ENCODE measurements around the gene NSL1.
A peak's percentile ranks its signal among the peaks of the same experiment; 100 is the strongest.
"Not testable (repeated sequence)": the region's sequence is repeated elsewhere in the genome, so short reads cannot be mapped to it uniquely, and the experiment has no call there.

The NSL1 gene, protein sequence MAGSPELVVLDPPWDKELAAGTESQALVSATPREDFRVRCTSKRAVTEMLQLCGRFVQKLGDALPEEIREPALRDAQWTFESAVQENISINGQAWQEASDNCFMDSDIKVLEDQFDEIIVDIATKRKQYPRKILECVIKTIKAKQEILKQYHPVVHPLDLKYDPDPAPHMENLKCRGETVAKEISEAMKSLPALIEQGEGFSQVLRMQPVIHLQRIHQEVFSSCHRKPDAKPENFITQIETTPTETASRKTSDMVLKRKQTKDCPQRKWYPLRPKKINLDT

DNA sequence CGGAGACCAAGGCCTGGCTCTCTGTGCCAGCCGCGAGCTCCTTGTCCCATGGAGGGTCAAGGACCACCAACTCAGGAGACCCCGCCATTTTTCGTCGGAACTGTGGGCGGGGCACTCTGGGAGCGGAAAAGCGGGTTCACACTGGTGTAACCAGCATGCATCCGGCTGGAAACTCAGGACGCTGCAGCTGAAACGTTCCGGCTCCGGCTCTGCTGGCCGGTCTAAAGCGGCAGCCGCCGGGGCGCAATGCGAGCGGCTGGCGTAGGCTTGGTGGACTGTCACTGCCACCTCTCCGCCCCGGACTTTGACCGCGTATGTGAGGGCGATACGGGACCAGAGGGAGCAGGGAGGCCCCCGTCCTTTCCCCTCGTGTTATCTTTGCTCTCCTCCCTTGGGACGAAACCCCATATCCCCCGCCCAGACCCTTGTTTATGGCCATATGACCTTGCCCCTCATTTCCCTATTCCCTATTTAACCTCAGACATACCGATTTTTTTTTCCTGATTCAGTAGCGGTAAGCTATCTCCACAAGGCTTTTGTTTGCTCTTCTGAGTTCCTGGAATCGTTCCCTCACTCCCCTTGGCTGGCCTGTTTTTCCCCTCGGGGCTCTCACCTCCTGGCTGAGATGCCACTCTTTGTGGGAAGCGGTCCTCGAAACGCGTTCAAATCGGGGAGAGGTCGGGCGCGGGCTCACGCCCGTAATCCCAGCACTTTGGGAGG is at the start of gene NSL1, which contains the start of gene TATDN3:
NSL1 (minus strand) TSS at position 102 of the 720 bp plus-strand sequence; CDS start at position 88, 14 bp downstream.
TATDN3 (plus strand) TSS at position 219 of the 720 bp plus-strand sequence; CDS start at position 247, 28 bp downstream.
- peak; percentile 78 for DNase-seq

DNA sequence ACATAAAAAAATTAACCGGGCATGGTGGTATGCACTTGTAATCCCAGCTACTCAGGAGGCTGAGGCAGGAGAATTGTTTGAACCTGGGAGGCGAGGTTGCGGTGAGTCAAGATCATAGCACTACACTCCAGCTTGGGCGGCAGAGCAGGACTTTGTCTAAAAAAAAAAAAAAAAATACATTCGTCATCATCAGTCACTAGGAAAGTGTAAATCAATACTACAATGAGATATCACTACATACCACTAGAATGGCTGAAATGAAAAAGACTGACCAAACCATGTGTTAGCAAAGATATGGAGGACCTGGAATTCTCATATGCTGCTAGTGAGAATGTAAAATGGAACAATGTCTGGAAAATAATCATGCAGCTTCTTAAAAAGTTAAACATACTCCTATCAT is 46.6 kb upstream of the NSL1 start:
- no peak for DNase-seq

DNA sequence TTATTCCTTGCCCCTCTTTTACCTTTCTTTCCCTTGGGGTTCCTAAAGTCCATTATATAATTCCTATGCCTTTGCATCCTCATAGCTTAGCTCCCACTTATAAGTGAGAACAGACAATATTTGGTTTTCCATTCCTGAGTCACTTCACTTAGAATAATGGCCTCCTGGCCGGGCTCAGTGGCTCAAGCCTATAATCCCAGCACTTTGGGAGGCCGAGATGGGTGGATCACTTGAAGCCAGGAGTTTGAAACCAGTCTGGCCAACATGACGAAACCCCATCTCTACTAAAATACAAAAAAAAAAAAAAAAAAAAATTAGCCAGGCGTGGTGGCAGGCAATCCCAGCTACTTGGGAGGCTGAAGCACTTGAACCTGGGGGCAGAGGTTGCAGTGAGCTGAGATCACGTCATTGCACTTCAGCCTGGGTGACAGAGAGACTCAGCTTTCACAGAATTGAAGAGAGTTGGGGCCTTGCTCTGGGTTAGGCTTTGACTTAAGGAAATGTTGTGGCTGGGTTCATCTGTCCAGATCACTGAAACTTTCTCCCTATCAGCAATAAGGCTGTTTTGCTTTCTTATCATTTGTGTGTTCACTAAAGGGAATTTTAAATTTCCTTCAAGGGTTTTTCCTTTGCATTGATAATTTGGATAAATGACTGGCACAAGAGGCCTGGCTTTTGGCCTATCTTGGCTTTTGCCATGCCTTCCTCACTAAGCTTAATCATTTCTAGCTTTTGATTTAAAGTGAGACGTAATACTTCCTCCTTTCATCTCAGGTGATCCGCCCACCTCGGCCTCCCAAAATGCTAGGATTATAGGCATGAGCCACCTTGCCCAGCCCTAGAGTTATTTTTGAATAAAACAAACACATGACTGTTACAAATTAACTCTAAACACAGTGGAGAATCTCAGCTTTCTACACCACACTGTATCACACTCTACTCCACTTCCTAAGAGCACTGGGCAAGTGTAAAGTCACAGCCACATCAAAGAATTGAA is 41.9 kb upstream of the NSL1 start:
- not testable (repeated sequence) for DNase-seq

DNA sequence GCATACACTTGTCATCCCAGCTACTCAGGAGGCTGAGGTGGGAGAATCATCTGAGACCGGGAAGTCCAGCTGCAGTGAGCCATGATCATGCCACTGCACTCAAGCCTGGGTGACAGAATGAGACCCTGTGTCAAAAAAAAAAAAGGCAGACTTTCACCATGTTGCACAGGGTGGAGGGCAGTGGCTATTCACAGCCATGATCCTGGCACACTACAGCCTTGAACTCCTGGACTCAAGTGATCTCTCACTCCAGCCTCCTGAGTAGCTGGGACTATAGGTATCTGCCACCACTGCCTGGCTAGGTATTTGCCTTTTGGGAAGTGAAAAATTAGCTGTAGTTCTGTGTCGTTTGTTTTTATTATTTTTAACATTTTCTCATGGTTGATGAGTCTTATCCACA is 36.8 kb upstream of the NSL1 start:
- DNase-seq = no peak

DNA sequence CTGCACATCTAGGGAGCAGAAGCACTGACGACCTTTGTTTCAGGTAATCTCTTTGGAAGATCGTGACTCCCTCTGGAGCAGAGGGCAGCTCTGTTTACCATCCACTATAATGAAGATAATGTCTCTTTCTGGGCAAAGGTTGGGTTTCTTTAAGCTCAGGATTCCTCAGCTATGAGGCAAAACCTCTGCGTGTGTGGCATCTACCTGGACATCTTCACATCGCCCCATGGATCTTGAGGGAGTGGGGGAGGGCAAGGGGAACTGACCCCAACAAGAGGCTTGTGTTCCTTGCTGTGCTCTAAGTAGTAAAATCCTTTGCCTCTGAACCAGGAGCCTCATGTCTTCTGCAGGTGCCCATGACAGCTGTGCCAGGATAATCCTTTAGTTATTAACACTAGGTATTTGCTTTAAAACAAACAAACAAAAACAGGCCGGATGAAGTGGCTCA is 36.3 kb upstream of the NSL1 start:
- no peak for DNase-seq

DNA sequence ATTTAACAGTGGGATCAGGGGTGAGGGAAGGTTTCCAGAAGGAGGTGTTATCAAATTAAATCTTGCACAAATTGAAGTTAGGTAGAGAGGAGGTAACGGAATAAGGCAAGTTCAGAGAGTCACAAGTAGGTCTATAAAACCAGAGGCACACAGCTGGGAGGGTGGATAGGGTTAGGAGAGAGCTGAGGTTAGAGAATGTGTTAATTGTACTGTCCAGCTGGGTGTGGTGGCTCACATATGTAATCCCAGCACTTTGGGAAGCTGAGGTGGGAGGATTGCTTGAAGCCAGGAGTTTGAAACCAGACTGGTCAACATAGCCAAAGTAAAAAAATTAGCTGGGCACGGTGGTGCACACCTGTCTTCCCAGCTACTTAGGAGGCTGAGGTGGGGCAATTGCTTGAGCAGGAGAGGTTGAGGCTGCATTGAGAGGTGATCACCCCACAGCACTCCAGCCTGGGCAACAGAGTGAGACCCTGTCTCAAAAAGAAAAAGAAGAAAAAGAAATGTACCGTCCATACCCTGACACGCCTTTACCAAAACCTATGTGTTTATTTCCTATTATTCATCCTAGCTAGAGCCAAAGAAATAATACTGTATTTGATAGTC is 35.7 kb upstream of the NSL1 start:
- DNase-seq = no peak

DNA sequence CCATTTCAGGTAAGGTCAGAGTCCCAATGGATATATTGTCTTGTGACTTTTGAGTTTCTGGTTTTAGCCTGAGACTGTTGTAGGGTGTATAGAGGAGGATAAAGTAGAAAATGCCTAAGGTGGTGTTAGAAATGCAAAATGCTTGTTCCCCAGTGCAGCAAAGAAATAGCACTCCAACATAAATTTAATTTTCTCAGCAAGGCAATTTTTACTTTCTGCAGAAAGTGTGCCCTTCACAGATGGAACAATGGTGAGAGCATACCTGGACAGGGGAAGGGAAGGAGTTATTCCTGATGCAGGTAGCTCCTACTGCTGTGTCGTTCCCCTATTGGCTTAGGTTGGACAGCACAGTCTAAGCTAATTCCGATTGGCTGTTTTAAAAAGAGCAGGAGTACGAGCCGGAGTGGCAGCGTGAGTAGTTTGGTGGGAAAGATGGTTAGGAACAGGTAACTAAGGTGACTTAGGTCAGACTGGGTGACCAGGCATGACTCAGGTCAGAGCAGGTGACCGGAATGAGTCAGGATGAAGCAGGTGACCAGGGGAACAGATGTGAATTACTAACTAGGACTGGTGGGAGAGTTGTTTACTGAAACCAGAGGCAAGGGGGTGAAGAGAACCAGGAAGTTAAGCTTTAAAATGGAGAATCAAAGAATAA is 34.3 kb upstream of the NSL1 start:
- no peak for DNase-seq

DNA sequence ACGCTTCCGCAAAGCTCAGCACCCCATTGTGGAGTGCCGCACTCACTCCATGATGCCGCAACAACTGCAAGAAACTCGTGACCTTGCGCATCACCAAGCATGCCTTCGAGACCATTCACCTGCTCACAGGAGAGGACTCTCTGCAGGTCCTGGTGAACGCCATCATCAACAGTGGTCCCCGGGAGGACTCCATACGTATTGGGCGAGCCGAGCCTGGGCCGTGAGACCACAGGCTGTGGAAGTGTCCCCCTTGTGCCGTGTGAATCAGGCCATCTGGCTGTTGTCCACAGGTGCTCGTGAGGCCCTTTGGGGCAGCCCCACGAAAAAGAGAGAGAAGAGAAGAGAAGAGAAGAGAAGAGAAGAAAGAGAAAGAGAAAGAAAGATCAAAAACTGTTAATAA is 32.6 kb upstream of the NSL1 start:
- DNase-seq = no peak

DNA sequence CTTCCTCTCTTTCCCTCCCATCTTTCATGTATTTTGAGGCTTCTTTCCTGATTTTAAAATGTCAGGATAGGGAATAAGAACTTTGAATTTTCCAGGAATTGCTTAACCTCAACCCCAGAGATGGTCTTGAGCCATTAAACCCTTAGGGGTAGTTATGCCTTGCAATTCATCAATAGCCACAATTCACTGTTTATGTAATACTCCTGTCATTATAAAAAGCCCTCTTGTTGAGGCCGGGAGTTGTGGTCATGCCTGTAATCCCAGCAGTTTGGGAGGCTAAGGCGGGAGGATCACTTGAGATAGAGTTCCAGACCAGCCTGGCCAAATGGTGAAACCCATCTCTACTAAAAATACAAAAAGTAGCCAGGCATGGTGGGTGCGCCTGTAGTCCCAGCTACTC is 31.4 kb upstream of the NSL1 start:
- no peak for DNase-seq

DNA sequence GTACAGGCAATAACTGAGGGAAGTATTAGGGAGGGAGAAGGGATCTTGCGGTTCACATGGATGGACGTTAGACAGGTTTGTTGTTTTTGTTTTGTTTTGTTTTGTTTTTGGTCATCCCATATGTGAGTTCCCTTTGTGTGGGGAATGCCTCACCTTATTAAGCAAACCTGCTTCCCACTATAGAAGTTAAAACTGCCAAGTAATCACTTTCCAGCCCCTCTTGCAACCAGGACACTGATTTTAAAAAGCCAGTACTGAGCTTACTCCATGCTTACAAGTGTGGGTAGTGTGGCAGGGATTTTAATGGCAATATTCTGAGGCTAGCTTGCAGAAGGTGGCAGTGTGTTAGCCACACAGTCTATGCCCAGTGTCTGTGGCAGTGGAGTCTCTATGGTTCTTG is 29.4 kb upstream of the NSL1 start:
- no peak for DNase-seq

DNA sequence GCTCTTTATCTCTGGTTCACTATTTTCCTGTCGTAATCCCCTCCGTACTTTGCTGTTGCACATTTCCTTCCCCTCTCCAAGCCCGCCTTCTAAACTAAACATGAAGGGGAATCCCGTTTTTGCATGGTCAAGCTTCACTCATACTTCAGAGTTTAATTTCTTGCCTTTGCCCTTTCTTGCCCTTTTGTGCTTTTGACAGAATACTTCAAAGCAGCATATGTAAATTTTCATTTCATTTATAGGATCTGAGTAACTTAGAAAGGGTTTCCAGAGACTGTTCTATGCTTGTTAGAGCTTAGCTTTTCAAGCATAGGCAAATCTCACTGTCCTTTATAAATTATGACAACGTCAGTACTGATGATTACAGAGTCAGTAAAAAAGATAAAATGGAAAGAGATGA is 28.1 kb upstream of the NSL1 start:
- no peak for DNase-seq

DNA sequence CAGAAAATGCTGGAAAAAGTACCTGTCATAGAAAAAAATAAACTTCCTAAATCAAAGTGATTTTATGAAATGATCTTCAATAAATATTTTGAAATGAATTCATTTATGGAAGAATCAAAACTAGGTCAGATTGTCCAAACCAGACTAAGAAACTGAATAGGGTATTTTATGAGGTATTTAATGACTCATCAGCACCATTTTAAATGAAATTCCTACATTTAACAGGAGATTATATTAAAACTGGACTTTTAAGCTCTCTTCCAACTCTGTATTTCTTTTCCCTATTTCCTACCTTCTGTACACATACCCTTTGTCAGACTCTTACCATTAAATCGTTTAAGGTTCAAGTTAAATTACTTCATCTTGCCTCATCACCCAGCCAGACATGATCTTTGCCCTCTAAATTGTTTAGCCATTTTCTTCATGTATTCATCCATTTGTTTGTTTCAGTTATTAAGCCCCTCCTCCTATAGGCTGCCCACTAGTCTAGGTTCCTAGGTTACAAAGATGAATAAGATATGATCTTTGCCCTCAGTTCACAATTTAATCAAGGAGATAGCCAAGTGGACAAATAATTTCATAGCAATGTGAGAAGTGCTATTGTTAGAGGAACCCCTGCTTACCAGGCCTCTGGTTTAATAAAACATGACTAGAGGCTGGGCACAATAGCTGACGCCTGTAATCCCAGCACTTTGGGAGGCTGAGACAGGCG is 25.1 kb upstream of the NSL1 start:
- DNase-seq = no peak

DNA sequence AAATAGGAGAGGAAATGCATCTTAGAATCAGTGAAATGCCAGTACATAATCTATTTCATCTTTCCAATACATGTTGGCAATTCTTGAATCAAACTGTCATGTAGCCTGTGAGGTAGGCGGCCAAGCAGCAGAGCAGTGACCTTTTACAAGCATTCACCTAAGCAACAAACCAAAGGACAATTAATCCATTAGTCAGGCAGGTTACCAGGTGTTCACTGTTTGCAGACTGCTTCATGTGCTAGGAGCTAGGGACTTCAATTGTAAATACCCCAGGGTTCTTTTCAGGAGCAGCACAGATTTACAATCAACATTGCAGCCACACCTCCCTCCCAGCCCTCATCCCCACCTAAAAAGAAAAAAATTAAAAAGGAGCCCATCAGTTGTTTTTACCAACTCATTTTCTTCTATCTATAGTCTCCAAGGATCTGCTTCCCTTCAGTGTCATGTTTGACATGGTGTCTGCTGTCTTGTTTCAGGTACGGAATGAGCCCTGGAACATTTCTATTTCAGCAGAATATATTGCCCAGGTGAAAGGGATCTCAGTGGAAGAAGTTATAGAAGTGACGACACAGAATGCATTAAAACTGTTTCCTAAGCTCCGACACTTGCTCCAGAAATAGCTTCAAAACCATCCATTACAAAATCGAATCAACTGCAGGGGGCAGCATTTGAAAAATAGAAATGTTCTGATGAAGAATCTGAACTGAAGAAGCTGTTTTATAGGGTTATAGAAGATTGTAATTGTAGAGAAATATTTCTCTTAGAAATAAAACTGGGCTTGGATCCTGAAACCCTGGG is 23.2 kb upstream of the NSL1 start:
- peak; percentile 19 for DNase-seq

DNA sequence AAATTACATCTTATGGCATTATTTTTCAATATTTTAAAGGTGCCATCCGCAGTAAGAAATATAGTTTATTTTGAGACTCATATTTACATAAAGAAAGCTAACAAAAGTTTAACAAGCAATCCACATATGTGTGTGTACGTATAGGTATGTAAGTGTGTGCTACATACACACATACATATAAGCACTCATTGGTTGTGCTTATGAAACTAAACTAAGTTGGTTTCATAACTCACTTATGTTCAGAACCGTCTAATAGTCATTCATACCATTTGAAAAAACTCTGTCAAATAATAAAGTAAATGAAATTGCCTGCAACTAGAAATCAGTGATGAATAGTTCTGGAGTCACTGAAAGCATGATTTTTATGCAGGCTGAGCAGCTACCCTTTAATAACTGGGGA is 14.2 kb upstream of the NSL1 start:
- no peak for DNase-seq

DNA sequence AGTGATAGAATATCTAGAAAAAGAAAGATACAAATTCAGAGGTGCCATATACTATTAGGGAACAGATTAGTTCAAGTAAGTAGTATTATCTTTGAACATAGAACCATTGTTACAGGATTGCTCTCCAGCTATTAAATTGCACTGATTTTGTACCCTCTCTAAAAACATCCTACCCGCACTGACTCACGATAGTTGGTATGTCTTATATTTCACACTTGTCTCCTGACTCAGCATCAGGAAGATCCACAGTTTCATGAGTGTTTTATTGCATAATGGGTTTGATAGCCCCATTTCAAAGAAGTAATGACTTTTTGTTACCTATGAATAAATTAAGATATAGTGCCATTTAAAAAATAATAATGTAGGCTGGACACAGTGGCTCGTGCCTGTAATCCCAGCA is 6.1 kb upstream of the NSL1 start:
- DNase-seq = no peak

DNA sequence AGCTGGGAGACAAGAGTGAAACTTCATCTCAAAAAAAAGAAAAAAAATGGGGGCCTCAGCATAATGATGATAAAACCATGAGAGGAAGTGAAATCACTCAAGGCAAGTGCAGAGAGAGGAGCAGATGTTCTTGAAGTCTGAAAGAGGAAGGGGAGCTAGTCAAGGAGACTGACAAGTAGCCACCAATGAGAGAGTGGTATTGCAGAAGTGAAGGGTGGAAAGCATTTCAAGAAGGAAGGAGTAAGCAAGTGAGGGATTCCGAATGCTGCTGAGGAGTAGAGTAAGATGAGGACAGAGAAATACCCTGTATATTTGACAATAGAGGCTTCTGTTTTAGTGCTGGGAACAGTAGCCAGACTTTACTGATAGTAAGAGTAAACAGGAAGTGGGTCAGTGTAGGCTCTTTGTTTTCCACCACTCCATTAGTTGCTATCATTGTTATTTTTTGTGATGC is 3.0 kb upstream of the NSL1 start:
- no peak for DNase-seq

DNA sequence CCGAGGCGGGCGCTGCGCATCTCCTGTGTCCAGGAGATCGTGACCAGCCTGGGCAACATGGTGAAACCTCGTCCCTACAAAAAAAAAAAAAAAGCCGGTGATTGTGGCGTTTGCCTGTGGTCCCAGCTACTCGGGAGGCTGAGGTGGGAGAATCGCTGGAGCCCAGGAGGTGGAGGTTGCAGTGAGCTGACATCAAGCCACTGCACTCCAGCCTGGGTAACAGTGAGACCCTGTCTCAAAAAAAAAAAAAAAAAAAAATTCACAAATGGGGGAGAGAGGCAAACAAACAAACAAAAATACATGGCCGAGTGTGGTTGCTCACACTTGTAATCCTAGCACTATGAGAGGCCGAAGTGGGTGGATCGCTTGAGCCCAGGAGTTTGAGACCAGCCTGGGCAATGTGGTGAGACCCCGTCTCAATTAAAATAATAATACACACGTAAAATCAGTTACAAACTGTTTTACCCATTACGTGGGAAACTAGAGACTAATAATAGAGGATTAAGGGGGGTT is 875 bp upstream of the NSL1 start:
- no peak for DNase-seq

DNA sequence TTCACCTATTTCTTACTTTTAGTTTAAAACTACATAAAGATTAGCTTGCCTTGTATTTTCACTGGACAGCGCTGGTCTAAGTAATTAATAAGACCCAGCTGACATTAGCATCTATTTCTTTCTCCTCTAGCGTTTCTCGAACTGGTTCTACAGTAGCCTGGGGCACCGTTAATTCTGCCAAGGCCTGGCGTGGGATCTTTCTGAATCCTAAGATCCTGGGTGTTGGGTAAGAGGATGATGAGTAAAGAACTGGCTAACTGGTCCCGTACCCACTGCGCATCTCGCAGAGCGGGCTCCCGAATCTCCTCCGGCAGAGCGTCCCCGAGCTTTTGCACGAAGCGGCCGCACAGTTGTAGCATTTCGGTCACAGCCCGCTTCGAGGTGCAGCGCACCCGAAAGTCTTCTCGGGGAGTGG is 309 bp downstream of the NSL1 start:
- no peak for DNase-seq

DNA sequence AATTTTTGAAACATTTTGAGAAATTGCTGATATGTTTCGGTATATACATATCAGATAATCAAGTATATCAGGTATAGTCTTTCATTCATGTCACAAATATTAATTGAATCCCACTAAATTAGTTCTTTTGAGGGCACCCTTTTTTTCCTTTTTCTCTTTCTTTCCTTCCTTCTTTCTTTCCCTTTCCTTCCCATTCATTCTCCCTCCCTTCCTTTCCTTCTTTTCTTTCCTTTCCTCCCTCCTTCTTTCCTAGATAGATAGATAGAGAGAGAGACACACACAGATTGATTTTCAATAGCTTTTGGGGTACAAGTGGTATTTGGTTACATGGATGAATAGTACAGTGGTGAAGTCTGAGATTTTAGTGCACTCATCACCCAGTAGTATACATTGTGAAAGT is 5.7 kb downstream of the NSL1 start:
- DNase-seq = no peak

DNA sequence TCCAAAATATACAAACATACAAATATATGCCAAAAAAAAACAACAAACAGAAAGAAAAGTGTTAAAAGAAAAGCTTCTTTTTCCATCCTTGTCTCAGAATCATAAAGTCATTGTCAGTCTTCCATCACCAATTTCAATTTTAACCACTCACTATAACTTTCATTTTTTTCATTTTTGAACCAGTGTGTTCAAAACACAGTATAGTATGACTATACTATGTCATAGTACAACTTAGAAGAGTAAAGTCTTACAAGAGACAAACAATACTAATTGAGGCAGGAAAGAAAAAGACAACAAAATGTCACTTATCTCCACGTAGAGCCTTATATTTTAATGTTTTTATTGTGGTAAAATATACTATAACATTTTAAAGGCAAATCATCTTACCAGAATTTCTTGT is 7.6 kb downstream of the NSL1 start:
- no peak for DNase-seq

All from NCI-H510A (cell line).